Endometrial microvascular endothelial cells (primary cell): Measurements from ENCODE around the gene CCDC8. TPM values are rescaled to one million over a fixed set of nuclear protein-coding genes. Genes with fewer than 3 reads are reported as not detected.
"Not testable (repeated sequence)": the region's sequence is repeated elsewhere in the genome, so short reads cannot be mapped to it uniquely, and the experiment has no call there.

Experiments
- in situ Hi-C: cut with HindIII; loops from 2 replicates; pipeline ENCODE4 v1.10.0; 2017; ENCODE audit warnings: low sequenced_read_pairs, low pct_unique_long_range_greater_than_20kb; ENCODE audit errors: inconsistent ontology term
- total RNA-seq: library from RNA; depleted of rRNA; stranded (reverse); fragments of >200 nt; gene quantifications from one replicate; pipeline ENCODE4 v1.2.3, GENCODE V29; 2015; ENCODE audit errors: inconsistent ontology term

Gene CCDC8
- total RNA-seq, 1 donor from 2014 or later = 0.09 TPM

DNA sequence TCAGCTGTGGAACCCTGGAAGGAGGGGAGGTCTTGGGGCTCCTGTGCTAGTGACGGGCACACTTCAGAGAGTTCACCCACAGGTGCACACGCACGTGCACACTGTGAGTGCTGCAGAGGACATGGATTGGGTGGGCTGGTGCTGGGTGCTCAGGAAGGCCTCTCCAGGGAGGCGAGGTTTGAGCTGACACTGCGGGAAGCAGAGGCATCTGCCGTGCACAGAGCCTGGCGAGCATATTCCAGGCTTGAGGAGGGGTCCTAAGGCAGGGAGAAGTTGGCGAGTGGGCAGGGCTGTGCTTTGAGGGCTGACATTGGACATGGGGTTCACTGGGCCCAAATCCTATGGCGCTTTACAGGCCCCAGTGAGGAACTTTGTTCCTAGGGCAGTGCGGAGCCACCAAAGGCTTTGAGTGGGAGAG lies 25.6 kb downstream of the CCDC8 start:
- in situ Hi-C loops = no loop called here

DNA sequence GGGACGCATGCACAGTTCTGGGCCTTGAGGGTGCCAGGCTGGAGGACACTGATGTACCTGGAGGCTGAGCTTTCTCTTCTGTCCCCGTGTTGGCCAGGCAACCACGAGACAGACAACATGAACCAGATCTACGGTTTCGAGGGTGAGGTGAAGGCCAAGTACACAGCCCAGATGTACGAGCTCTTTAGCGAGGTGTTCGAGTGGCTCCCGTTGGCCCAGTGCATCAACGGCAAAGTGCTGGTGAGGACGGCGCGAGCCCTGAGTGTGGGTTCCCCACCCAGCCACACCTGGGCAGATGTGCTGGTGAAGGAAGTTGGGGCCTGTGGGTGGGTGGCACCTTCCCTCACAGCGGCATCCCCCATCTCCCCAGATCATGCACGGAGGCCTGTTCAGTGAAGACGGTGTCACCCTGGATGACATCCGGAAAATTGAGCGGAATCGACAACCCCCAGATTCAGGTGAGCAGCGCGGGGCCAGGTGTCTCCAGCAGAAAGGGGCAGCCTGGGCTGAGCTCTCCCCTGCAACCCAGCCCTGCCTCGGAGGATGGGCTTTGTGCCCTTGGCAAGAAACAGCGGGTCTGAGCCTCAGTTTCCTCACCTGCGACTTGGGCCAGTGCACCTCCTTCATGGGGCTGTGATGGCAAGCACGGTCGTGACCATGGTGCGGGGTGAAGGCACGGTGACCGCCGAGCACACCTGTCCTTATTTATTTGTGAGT lies 26.2 kb downstream of the CCDC8 start:
- in situ Hi-C loops = no loop called here

DNA sequence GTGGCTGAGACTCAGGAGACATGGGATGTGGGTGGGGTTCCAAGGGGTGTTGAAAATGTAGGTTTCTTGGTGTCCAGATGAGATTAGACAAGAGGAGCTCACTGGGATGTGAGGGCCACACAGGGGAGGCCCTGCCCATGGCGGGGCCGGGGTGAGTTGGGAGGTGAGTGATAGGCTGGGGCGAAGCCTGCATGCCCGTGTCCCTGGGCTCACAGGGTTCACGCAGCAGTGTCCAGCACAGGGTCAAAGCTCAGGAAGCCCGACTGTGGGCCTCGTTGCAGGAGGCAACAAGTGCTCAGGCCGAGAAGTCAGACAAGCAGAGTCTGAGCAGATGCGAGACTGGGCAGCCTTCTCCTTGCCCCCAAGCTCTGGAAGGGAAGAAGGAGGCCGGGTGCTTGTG lies 27.2 kb downstream of the CCDC8 start:
- in situ Hi-C loops = no loop called here

GRCh38 chr19:46385636-46386035 lies 27.7 kb downstream of the CCDC8 start:
- in situ Hi-C loops = no loop called here

GRCh38 chr19:46384396-46384795 lies 29.0 kb downstream of the CCDC8 start:
- in situ Hi-C loops = no loop called here

DNA sequence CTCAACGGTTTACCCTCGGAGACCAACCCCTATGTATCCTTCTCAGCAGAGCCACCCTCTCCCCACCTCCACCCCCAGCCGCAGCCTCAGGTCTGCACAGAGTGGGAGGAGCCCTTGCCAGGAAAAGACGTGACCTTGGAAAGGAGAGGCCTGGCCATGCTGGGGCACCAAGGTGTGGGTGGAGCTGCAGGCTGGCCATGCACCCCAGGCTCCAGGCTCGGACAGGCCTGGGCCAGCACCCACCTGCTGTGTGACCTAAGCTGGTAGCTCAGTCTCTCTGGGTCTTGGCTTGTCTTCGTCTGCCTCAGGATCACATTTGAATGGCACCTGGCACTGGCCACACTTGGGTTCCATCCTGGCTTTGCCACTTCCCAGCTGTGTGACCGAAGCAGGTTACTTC lies 29.5 kb downstream of the CCDC8 start:
- in situ Hi-C loops = no loop called here

DNA sequence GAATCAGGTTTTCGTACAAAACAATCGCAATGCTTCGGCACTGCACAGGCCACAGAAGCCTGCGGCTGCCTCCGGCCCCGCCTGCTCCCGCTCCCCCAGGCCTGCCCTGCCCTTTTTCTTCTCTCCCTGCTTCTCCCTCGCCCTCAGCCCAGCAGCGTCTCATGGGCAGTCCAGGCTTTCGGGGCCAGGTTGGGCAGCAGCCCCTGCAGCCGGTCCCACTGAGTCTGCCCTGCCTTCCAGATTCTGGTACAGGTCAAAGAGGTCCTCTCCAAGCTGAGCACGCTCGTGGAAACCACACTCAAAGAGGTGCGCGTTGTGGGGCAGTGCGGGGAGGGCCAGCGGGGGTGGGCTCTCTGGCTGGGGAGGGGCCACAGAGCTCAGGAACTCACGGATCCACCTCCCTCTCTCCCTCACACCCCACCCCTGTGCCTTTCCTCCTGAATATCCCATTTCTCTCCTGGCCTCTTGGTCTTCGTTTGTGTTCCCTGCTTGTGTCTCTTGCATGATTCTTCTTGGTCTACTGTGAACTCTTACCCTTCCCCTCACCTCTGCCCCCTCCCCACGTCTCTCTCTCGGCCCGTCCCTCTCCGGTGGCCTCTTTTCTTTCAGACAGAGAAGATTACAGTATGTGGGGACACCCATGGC lies 30.1 kb downstream of the CCDC8 start:
- in situ Hi-C loops = no loop called here

- in situ Hi-C loops = no loop called here
Observed at GRCh38 chr19:46381756-46382345, 31.5 kb downstream of the CCDC8 start.

DNA sequence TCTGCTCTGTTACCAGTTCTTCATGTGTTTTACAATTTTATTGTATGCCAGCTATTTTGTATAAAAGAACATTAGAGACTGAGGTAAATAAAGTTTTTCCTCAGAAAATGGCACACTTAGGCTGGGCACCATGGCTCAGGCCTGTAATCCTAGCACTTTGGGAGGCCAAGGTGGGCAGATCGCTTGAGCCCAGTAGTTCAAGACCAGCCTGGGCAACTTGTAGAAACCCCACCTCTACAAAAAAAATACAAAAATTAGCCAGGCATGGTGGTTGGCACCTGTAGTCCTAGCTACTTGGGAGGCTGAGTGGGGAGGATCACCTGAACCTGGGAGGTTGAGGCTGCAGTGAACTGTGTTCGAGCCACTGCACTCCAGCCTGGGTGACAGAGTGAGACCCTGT lies 32.0 kb downstream of the CCDC8 start:
- in situ Hi-C loops = no loop called here

DNA sequence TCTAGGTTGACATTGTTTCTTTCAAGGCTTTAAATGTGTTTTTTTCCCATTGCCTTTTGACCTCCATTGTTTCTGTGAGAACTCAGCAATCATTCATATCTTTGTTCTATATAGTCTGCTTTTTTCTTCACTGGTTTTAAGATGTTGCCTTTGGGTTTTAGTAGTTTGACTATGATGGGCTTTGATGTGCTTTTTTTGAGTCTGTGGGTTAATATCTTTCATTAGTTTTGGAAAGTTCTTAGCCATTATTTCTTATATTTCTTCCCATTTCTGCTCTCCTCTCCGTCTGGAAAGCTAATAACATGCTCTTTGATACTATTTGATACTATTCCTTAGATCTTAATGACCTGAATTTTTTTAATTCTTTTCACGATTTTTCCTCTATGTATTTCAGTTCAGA lies 32.7 kb downstream of the CCDC8 start:
- in situ Hi-C loops = no loop called here

- in situ Hi-C loops = no loop called here
Observed at GRCh38 chr19:46378268-46378667, 35.1 kb downstream of the CCDC8 start.

DNA sequence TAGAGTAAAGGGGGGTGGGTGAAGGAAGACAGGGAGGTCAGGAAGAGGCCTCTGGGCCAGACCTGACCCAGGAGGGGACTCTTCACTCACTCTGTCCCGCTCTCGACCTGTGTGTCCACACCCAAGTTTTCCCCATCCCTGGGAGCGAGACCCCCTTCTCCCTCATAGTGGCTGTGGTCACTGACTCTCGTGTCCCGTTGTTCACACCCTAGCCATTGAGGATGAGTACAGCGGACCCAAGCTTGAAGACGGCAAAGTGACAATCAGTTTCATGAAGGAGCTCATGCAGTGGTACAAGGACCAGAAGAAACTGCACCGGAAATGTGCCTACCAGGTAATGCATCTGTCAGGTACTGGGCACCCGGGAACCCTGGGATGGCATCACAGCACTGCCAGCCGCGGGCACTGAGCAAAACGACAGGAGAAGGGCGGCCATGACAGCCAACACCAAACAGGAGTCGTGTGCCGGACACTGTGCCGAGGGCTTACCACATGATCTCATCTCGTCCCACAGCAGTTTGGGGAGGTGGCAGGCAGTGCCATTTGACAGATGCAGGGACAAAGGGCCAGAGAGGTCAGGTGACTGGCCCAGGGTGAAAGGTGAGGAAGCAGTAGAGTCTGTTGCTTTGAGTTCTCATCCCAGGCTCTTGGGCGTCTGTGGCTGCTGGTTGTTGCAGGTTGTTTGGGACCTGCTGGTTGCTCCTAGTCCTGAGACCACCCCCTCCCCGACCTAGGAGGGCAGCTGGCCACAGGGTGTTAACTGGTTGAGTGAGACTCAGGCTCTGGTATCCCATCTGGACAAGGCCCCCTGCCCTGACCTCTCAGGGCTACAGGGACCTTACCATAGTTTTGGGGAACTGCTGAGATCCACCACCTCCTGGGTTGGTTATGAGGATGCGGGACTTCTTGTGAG lies 36.9 kb downstream of the CCDC8 start:
- in situ Hi-C loops = no loop called here

GRCh38 chr19:46375476-46376067 lies 37.8 kb downstream of the CCDC8 start:
- in situ Hi-C loops = not testable (repeated sequence)

DNA sequence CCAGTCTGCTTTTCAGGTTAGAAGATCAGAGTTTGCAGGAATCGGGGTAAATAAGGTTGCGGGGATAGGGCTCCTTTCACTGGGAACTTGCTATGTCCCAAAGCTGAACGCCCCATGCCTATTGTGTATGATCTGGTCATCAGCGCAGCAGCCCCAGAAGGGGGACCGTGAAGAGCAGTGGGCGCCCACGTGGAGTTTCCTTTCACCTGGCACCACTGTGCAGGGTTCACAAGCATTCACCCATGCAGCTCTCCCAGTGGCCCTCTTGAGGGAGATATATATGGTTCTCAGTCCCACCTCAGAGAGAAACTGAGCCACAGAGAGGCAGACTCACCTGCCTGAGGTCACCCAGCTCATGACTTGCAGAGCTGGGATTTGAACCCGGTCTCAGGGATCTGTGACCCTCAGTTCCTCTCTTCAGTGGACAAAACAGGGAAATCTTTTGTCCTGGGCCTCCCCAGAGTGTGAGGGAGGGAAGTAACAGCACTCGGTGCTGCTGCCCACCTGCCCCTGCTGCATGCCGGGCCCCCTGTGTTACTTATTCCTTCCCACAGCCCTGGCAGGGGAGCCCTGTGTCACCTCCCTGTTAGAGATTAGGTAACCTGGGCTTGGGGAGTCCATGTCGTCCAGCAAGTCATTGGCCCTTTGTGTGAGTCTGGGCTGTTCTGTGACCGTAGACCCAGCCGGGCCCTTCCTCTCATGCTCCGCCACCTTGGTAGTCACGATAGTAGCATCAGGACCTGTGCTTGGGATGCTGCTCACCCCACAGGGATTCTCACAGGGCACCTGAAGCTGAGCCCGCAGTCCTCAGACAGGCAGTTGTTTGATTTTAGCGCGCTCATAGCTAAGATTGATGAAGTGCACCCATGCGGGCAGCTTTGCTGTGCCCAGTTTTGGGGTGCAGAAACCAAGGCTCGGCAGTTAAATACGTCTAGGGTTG lies 38.6 kb downstream of the CCDC8 start:
- in situ Hi-C loops = no loop called here

GRCh38 chr19:46373491-46374359 lies 39.6 kb downstream of the CCDC8 start:
- in situ Hi-C loops = no loop called here

GRCh38 chr19:46372901-46373490 lies 40.4 kb downstream of the CCDC8 start:
- in situ Hi-C loops = no loop called here
